ENCODE measurements around the gene MPDZ.

MPDZ gene

DNA sequence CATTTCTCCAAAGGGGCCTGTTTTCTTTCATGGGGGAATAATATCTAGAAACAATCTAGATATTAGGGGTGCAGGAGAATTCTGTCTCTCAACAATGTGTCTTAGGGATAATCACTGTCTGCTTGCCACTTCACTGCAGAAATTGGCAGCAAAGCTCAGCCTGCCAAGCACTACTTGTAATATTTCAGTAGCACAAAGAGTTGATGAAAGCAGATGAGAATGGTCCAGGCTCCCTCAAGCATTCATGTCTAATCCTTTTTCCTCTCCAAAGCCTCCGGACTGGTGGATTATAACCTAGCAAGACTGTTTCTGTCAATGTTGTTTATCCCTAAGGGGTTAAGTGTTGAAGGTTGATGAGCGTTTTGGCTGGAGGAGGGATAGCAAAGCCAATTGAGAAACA lies 13.3 kb upstream of the MPDZ start:
- no peak for DNase-seq (ENCODE audit: low read depth in 1 of 2, low spot score in 1 of 2)
- Histone ChIP-seq H3K4me3 (replicated peaks; ENCODE audit: insufficient read depth, low read length) (no peak overlapping the region), H3K27ac (replicated peaks) (no peak overlapping the region), H3K27me3 (ENCODE audit: insufficient read depth, poor library complexity, severe bottlenecking) (no peaks in the 10 kb centered on the region)
- TF ChIP-seq, protein P1, sequence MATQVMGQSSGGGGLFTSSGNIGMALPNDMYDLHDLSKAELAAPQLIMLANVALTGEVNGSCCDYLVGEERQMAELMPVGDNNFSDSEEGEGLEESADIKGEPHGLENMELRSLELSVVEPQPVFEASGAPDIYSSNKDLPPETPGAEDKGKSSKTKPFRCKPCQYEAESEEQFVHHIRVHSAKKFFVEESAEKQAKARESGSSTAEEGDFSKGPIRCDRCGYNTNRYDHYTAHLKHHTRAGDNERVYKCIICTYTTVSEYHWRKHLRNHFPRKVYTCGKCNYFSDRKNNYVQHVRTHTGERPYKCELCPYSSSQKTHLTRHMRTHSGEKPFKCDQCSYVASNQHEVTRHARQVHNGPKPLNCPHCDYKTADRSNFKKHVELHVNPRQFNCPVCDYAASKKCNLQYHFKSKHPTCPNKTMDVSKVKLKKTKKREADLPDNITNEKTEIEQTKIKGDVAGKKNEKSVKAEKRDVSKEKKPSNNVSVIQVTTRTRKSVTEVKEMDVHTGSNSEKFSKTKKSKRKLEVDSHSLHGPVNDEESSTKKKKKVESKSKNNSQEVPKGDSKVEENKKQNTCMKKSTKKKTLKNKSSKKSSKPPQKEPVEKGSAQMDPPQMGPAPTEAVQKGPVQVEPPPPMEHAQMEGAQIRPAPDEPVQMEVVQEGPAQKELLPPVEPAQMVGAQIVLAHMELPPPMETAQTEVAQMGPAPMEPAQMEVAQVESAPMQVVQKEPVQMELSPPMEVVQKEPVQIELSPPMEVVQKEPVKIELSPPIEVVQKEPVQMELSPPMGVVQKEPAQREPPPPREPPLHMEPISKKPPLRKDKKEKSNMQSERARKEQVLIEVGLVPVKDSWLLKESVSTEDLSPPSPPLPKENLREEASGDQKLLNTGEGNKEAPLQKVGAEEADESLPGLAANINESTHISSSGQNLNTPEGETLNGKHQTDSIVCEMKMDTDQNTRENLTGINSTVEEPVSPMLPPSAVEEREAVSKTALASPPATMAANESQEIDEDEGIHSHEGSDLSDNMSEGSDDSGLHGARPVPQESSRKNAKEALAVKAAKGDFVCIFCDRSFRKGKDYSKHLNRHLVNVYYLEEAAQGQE (IDR thresholded peaks at IDR 0.05; ENCODE audit: insufficient replicate concordance, low read depth): no peak
- no peak for TF ChIP-seq POLR2AphosphoS5 (IDR thresholded peaks at IDR 0.05; ENCODE audit: low read depth)
- no peak for TF ChIP-seq SPI1 (IDR thresholded peaks at IDR 0.05; ENCODE audit: borderline replicate concordance, low read depth)

DNA sequence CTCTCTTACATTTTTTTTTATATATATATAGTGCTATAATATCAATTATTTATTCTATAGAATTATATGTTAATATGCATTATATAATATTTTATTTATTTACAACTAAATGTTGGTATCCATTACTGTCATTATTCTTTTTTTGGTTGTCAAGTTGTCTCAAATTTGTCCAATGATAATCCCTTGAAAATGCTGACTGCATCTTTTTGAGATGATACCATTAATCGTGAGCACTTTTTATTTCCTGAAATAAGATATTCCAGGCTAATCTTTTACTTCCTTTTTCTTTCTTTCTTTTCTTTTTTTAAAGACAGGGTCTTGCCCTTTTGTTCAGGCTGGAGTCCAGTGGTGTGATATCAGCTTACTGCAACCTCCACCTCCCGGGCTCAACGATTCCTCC lies 12.7 kb upstream of the MPDZ start:
- DNase-seq (ENCODE audit: low read depth in 1 of 2, low spot score in 1 of 2): no peak
- Histone ChIP-seq H3K27ac (replicated peaks) (no peak overlapping the region), H3K4me3 (replicated peaks; ENCODE audit: insufficient read depth, low read length) (no peak overlapping the region), H3K27me3 (ENCODE audit: insufficient read depth, poor library complexity, severe bottlenecking) (no peaks in the 10 kb centered on the region)
- TF ChIP-seq, protein P2, sequence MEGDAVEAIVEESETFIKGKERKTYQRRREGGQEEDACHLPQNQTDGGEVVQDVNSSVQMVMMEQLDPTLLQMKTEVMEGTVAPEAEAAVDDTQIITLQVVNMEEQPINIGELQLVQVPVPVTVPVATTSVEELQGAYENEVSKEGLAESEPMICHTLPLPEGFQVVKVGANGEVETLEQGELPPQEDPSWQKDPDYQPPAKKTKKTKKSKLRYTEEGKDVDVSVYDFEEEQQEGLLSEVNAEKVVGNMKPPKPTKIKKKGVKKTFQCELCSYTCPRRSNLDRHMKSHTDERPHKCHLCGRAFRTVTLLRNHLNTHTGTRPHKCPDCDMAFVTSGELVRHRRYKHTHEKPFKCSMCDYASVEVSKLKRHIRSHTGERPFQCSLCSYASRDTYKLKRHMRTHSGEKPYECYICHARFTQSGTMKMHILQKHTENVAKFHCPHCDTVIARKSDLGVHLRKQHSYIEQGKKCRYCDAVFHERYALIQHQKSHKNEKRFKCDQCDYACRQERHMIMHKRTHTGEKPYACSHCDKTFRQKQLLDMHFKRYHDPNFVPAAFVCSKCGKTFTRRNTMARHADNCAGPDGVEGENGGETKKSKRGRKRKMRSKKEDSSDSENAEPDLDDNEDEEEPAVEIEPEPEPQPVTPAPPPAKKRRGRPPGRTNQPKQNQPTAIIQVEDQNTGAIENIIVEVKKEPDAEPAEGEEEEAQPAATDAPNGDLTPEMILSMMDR (IDR thresholded peaks at IDR 0.05; ENCODE audit: insufficient read depth, low read length): no peak
- TF ChIP-seq SPI1 (IDR thresholded peaks at IDR 0.05; ENCODE audit: borderline replicate concordance, low read depth) (no peak), POLR2AphosphoS5 (IDR thresholded peaks at IDR 0.05; ENCODE audit: low read depth) (no peak), GABPA (IDR thresholded peaks at IDR 0.05; ENCODE audit: low read depth) (no peak)
- TF ChIP-seq, protein P1 (IDR thresholded peaks at IDR 0.05; ENCODE audit: insufficient replicate concordance, low read depth): no peak

DNA sequence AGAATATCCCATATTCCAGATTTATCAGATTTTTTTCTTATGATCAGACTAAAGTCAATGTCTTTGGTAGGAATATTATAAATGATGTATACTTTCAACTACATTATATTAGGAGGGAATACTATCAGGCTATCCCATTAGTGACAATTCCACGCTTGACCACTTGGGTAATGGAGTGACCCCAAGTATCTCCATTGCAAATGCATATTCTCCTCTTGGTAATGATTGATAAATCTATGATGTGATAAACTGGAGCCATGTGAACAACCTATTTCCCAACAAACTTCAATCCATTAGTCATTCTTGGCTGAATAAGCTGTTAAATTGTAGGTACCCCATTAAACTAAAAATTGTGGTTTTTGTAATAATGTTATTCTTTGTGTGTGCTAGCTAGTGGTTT lies 12.2 kb upstream of the MPDZ start:
- no peak overlapping the region for H3K4me3 ChIP-seq (replicated peaks; ENCODE audit: insufficient read depth, low read length)
- TF ChIP-seq, protein P1 (IDR thresholded peaks at IDR 0.05; ENCODE audit: insufficient replicate concordance, low read depth): no peak
- no peak for TF ChIP-seq POLR2AphosphoS5 (IDR thresholded peaks at IDR 0.05; ENCODE audit: low read depth)
- TF ChIP-seq GABPA (IDR thresholded peaks at IDR 0.05; ENCODE audit: low read depth): no peak
- no peaks in the 10 kb centered on the region for H3K27me3 ChIP-seq (ENCODE audit: insufficient read depth, poor library complexity, severe bottlenecking)
- no peak overlapping the region for H3K27ac ChIP-seq (replicated peaks)
- no peak for DNase-seq (ENCODE audit: low read depth in 1 of 2, low spot score in 1 of 2)

DNA sequence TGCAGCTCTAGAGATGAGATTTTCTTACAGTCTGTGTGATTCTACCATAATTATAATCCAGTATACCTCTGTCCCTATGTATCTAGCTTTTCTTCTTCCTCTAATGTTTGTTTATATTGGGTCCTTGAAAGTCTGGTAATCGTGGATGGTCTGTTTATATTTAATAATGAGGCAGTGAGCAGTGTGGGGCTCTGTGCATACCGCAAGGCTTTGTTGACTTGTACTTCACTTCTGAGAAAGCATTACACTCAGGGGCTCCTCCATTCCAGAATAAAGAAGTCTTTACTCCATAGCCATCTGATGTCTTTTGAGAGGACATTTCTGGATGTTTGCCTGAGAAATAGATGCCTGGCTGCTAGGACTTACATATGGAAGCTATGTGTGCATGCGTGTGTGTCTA lies 4.5 kb upstream of the MPDZ start:
- Histone ChIP-seq H3K27ac (replicated peaks) (no peak overlapping the region), H3K4me3 (replicated peaks; ENCODE audit: insufficient read depth, low read length) (no peak overlapping the region), H3K27me3 (ENCODE audit: insufficient read depth, poor library complexity, severe bottlenecking) (no peaks in the 10 kb centered on the region)
- no peak for DNase-seq (ENCODE audit: low read depth in 1 of 2, low spot score in 1 of 2)
- TF ChIP-seq, protein P2 (IDR thresholded peaks at IDR 0.05; ENCODE audit: insufficient read depth, low read length): no peak
- no peak for TF ChIP-seq SPI1 (IDR thresholded peaks at IDR 0.05; ENCODE audit: borderline replicate concordance, low read depth)
- TF ChIP-seq, protein P1 (IDR thresholded peaks at IDR 0.05; ENCODE audit: insufficient replicate concordance, low read depth): no peak
- TF ChIP-seq POLR2AphosphoS5 (IDR thresholded peaks at IDR 0.05; ENCODE audit: low read depth): no peak
- TF ChIP-seq GABPA (IDR thresholded peaks at IDR 0.05; ENCODE audit: low read depth): no peak

All from HL-60 (cell line).